GM18907 (cell line): Measurements from ENCODE around the gene TFF3.
A peak's percentile ranks its signal among the peaks of the same experiment; 100 is the strongest.

Experiments
- ATAC-seq: cut with Tn5 transposase; IDR thresholded peaks from one replicate; pipeline ENCODE4 v1.9.1; 2021; ENCODE audit warnings: mild to moderate bottlenecking, moderate library complexity; ENCODE audit not compliant: unreplicated experiment

Gene TFF3

GRCh38 chr21:42291751-42292562 is 23.3 kb downstream of the TFF3 start:
- no peak for ATAC-seq

GRCh38 chr21:42291003-42291750 is 24.0 kb downstream of the TFF3 start:
- no peak for ATAC-seq

- ATAC-seq: no peak
Observed at GRCh38 chr21:42290505-42290904, 24.7 kb downstream of the TFF3 start.

- no peak for ATAC-seq
Observed at GRCh38 chr21:42289926-42290325, 25.3 kb downstream of the TFF3 start.

DNA sequence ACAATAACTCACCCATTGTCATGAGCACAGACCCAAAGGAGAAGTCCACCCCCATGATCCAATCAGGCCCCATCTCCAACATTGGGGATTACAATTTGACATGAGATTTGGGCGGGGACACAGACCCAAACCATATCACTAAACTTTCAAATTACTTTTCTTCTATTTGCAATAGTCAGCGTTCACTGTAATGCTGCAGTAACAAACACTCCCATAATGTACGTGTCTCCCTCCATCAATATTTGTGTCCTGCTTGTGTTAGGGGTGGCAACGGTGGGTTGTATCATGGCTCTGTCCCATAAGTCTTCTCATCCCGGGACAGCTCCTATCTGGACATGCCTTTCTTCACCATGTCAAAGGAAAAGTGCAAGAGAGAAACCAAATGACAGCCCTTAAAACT is 26.2 kb downstream of the TFF3 start:
- ATAC-seq: no peak

DNA sequence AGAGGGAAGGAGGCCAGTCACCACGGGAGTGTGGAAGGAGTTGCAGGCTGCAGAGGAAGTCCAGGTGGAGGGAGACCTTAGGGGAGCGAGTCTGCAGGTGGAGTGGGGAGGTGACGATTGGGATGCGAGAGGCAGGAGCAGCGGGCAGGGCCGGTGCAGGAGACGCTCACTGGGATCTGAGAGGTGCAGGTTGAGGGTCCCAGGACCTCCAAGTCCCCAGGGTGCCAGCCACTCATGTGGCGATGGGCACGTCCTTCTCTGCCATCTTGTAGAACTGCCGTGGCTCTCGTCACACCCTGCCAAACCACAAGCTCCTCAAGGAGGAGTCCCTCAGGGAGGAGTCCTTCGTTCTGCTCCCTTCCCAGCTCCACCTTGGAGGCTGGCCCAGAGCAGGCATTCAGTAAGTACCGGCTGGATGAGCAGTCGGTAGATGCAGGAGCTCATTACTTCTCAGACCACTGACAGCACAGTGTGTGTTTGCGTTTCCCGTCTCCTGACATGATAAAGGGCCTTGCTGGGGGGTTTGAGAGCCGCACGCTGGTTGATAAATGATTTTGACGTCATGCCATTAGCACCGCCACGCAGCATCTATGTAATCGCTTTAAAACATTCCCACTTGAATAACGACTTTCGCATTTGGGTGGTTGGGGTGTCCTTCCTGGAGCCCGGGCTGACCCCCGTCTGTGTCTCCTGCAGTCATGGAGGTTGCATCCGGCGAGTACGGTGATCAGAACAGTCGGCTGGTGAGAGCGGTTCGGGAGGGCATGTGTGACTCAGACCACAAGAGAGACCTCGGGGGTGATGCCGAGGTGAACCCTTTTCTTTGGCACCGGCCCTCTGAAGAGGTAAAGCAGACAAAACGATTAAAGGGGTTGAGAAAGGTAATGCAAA is 27.8 kb downstream of the TFF3 start:
- ATAC-seq: no peak

DNA sequence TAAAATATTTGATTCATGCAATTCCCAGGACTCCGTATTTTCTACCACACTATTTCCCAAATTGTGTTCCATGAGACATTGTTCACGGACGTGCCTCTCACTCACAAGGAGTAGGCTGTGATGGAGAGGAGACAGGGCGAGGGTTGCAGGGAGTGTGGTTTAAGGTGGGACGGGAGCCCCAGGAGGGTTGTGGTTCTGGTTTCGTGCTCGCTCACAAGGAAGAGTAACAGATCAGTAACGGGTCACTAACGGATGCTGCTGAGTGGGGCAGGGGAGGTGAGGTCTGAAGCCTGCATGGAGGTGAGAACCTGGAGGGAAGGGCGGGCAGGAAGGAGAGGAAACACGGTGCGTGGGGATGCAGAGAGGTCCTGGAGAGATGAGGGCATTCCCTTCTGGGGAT is 28.8 kb downstream of the TFF3 start:
- peak; percentile 73 for ATAC-seq

GRCh38 chr21:42285569-42286245 is 29.5 kb downstream of the TFF3 start:
- ATAC-seq: peak; percentile 18

- ATAC-seq: no peak
Observed at GRCh38 chr21:42282715-42283114, 32.5 kb downstream of the TFF3 start.

- ATAC-seq: no peak
Observed at GRCh38 chr21:42282021-42282420, 33.2 kb downstream of the TFF3 start.

GRCh38 chr21:42281181-42281680 is 34.0 kb downstream of the TFF3 start:
- ATAC-seq: no peak

GRCh38 chr21:42280356-42281180 is 34.6 kb downstream of the TFF3 start:
- ATAC-seq: no peak

- ATAC-seq: no peak
Observed at GRCh38 chr21:42279888-42280287, 35.3 kb downstream of the TFF3 start.

DNA sequence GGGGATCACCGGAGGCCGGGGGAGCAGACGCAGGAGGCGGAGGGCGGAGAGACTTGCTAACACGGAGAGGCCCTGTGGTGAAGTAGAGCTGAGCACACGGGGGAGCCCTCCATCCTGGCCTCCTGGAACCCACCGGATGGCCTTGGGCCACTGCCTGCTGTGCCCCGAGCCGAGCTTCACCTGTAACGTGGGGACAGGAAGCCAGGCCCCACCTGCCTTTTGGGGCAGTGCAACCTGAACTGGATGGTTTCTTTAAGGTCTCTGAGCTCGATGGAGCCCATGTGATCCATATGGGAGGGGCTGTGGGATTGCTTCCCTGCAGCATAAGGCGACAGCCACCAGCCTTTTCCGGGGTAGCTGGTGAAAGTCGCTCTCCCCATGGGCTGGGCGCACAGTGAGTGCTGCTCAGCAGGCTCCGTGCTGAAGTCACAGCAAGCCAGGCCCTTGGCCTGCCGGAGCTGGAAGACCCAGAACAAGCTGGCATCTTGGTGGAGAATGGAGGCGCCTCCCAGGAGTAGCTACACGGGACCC is 35.8 kb downstream of the TFF3 start:
- no peak for ATAC-seq

DNA sequence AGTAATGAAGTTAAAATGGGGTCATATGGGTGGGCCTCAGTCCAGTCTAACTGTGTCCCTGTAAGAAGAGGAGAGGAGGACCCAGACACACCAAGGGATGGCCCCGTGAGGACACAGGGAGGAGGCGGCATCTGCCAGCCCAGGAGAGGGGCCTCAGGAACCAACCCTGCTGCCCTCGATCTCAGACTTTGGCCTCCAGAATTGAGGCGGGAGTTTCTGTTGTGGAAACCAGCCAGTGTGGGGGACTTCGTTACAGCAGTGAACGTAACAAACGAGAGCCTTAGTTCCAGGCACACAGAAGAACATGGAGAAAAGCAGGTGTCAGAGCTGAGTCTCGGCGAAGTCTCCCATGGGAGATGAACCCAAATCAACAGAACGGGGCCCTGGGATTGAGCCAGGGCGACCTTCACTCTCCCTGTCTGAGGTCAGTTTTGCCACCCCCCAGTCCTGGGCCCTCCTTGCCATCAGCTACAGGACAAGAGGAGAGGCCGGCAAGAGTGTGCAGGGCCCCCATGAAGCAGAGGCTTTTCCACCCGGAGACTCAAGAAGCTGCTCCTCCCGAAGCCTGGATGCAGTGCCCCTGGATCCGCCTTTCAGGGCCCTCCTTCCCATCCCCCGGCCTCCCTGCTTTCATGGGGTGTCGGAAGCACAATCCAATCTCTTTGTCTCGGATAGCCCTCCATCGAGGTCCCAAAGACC is 36.6 kb downstream of the TFF3 start:
- no peak for ATAC-seq

DNA sequence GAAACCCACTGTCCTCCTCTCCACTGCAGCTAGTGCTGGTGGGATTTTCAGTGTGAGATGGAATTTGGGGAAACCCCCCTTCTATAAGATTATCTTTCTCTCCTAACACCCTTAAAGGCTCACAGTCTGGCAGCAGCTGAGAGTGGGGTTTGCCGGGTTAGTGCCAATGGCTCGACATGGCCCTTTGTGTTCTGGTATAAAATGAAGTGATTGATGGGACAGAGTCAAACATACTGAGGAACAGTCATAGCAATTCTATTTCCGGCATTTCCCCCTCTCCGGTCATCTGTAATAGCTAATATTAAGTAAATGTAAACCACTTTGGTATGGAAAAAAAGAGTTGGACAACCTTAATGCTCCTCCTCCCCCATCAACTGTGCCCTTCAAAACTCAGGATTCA is 37.6 kb downstream of the TFF3 start:
- no peak for ATAC-seq

DNA sequence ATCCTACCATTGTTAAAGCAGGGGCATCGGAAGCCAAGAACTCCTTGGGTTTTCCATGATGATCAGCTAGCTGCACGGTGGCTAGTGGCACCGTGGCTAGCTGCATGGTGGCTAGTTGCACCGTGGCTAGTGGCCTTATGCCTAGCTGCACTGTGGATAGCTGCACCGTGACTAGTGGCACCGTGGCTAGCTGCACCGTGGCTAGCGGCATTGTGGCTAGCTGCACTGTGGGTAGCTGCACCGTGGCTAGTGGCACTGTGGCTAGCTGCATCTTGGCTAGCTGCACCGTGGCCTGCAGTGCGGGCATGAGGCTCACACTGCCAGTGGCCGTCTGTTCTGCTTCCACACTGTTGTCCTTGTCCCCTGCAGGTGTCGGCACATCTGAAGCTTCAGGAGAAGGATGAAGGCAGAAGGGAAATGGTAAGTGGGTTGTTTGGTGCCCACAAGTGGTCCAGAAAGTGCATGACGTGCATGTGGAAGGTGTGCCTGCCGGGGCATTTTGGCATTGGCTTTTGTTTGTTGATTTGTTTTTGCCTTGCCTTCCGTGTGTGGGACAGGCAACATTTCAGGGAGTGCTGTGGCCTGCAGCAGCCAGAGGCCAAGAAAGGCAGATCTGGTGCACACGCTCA is 38.6 kb downstream of the TFF3 start:
- no peak for ATAC-seq

- ATAC-seq: no peak
Observed at GRCh38 chr21:42276076-42276475, 39.1 kb downstream of the TFF3 start.
